ENCODE data around the gene GABPB1. TPM values are rescaled to one million over a fixed set of nuclear protein-coding genes. Genes with fewer than 3 reads are reported as not detected.

The GABPB1 gene
- polyA plus RNA-seq, 3 donors = 3.5 to 15.4 (median 6.7) TPM

- H3K27ac ChIP-seq (ENCODE audit: low read depth, low read length) = no peak overlapping the region
- 90 to 97% (median 94%) methylated on average over 11 of the region's 11 CpGs for WGBS, 3 donors
Measured at GRCh38 chr15:50252556-50252955, 102.4 kb downstream of the GABPB1 start.

- H3K27ac ChIP-seq (ENCODE audit: low read depth, low read length) = no peak overlapping the region
- 82 to 95% (median 93%) methylated on average over 11 of the region's 11 CpGs for WGBS, 3 donors
Measured at GRCh38 chr15:50251638-50252182, 103.3 kb downstream of the GABPB1 start.

GRCh38 chr15:50250760-50251394 is 104.1 kb downstream of the GABPB1 start:
- 73 to 83% (median 78%) methylated on average over 6 of the region's 6 CpGs for WGBS, 3 donors

GRCh38 chr15:50249704-50250103 is 105.3 kb downstream of the GABPB1 start:
- H3K27ac ChIP-seq (ENCODE audit: low read depth, low read length) = no peak overlapping the region
- 51 to 71% (median 70%) methylated on average over 2 of the region's 2 CpGs for WGBS, 3 donors

More at GRCh38 chr15:50250760-50251394, 104.1 kb downstream of the GABPB1 start:
- no peak overlapping the region for H3K27ac ChIP-seq (ENCODE audit: low read depth, low read length)

GRCh38 chr15:50248994-50249582 is 105.9 kb downstream of the GABPB1 start:
- 36 to 57% (median 49%) methylated on average over 4 of the region's 4 CpGs for WGBS, 3 donors

GRCh38 chr15:50247819-50248655 is 107.0 kb downstream of the GABPB1 start:
- H3K27ac ChIP-seq (ENCODE audit: low read depth, low read length) = no peak overlapping the region
- WGBS, 3 donors = 82 to 89% (median 82%) methylated on average over 14 of the region's 14 CpGs

More at GRCh38 chr15:50248994-50249582, 105.9 kb downstream of the GABPB1 start:
- no peak overlapping the region for H3K27ac ChIP-seq (ENCODE audit: low read depth, low read length)

GRCh38 chr15:50246631-50247030 is 108.4 kb downstream of the GABPB1 start:
- 87 to 94% (median 93%) methylated on average over 2 of the region's 2 CpGs for WGBS, 3 donors

GRCh38 chr15:50244959-50245624 is 109.9 kb downstream of the GABPB1 start:
- 64 to 90% (median 83%) methylated on average over 2 of the region's 2 CpGs for WGBS, 3 donors
- no peak overlapping the region for H3K27ac ChIP-seq (ENCODE audit: low read depth, low read length)

More at GRCh38 chr15:50246631-50247030, 108.4 kb downstream of the GABPB1 start:
- H3K27ac ChIP-seq (ENCODE audit: low read depth, low read length) = no peak overlapping the region

GRCh38 chr15:50244153-50244552 is 110.8 kb downstream of the GABPB1 start:
- WGBS, 3 donors = 93 to 100% (median 100%) methylated on average over 1 of the region's 1 CpG

GRCh38 chr15:50241684-50242450 is 113.1 kb downstream of the GABPB1 start:
- no peak overlapping the region for H3K27ac ChIP-seq (ENCODE audit: low read depth, low read length)
- 59 to 80% (median 73%) methylated on average over 5 of the region's 5 CpGs for WGBS, 3 donors

More at GRCh38 chr15:50244153-50244552, 110.8 kb downstream of the GABPB1 start:
- H3K27ac ChIP-seq (ENCODE audit: low read depth, low read length) = no peak overlapping the region

GRCh38 chr15:50238255-50238654 is 116.7 kb downstream of the GABPB1 start:
- 70 to 90% (median 88%) methylated on average over 2 of the region's 2 CpGs for WGBS, 3 donors

GRCh38 chr15:50236433-50236832 is 118.6 kb downstream of the GABPB1 start:
- no peak overlapping the region for H3K27ac ChIP-seq (ENCODE audit: low read depth, low read length)
- 94 to 96% (median 94%) methylated on average over 9 of the region's 9 CpGs for WGBS, 3 donors

More at GRCh38 chr15:50238255-50238654, 116.7 kb downstream of the GABPB1 start:
- H3K27ac ChIP-seq (ENCODE audit: low read depth, low read length) = no peak overlapping the region

- WGBS, 3 donors = 88 to 92% (median 89%) methylated on average over 1 of the region's 1 CpG
- no peak overlapping the region for H3K27ac ChIP-seq (ENCODE audit: low read depth, low read length)
Measured at GRCh38 chr15:50235794-50236193, 119.2 kb downstream of the GABPB1 start.

GRCh38 chr15:50234764-50235163 is 120.2 kb downstream of the GABPB1 start:
- 45 to 52% (median 50%) methylated on average over 2 of the region's 2 CpGs for WGBS, 3 donors
- no peak overlapping the region for H3K27ac ChIP-seq (ENCODE audit: low read depth, low read length)

- H3K27ac ChIP-seq (ENCODE audit: low read depth, low read length) = no peak overlapping the region
Measured at GRCh38 chr15:50233192-50233736, 121.7 kb downstream of the GABPB1 start.

GRCh38 chr15:50232791-50233190 is 122.2 kb downstream of the GABPB1 start:
- no peak overlapping the region for H3K27ac ChIP-seq (ENCODE audit: low read depth, low read length)
- 82 to 89% (median 87%) methylated on average over 2 of the region's 2 CpGs for WGBS, 3 donors

- no peak overlapping the region for H3K27ac ChIP-seq (ENCODE audit: low read depth, low read length)
Measured at GRCh38 chr15:50231761-50232160, 123.2 kb downstream of the GABPB1 start.
